Activated naive CD8-positive, alpha-beta T cell treated with anti-CD3 and anti-CD28 coated beads, Interleukin-2, amount 50 U/mL, for 16 hours (primary cell): ENCODE results near the gene C1QTNF1.

ENCODE experiments used
- DNase-seq: peaks from one replicate; pipeline ENCODE4 v3.0.0-alpha.2; 2020; ENCODE audit warnings: low read depth, low spot score

Gene C1QTNF1

GRCh38 chr17:79023886-79024771, at the start of gene C1QTNF1:
Gene C1QTNF1 (plus strand): TSS chr17:79024169. CDS start chr17:79043969, 19,800 bp downstream.
- DNase-seq = no peak

GRCh38 chr17:78974635-78975591, 49.1 kb upstream of the C1QTNF1 start:
- no peak for DNase-seq

- no peak for DNase-seq
Measured at GRCh38 chr17:78976907-78977680, 46.9 kb upstream of the C1QTNF1 start.

DNA sequence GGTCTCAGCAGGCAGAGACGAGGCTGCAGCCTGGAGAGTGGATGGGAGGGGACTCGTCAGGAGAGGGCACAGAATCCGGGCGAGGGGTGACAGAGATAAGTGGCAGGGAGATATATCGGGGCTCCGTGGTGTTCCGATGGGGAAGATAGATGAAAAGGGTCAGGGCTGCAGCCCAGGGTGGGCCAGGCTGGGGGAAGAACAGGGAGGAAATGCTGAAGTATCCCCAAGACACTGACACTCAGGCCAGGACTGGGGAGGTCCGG, 46.4 kb upstream of the C1QTNF1 start:
- DNase-seq = no peak

GRCh38 chr17:78977997-78978973, 45.7 kb upstream of the C1QTNF1 start:
- no peak for DNase-seq

GRCh38 chr17:78979780-78980623, 44.0 kb upstream of the C1QTNF1 start, which contains the start of gene LGALS3BP:
Gene LGALS3BP (minus strand): TSS chr17:78979923. CDS start chr17:78977191, 2,732 bp downstream.
- DNase-seq = no peak

DNA sequence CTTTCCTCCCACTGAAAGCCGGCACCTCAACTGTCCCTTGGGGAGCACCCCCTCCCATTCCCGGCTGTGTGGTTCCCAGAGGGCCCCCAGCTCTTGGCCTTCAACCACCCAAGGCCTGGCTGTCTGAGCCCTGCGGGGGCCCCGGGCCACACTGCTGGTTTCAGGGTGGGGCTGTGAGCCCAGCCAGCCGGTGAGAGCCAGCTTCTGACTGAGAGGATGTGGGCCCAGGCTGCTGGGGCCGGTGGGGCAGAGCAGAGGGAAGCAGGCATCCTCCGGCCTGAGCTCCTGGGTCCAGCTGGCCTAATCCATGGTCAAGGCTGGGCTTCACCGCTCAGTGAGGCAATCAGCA, 43.4 kb upstream of the C1QTNF1 start:
- no peak for DNase-seq

DNA sequence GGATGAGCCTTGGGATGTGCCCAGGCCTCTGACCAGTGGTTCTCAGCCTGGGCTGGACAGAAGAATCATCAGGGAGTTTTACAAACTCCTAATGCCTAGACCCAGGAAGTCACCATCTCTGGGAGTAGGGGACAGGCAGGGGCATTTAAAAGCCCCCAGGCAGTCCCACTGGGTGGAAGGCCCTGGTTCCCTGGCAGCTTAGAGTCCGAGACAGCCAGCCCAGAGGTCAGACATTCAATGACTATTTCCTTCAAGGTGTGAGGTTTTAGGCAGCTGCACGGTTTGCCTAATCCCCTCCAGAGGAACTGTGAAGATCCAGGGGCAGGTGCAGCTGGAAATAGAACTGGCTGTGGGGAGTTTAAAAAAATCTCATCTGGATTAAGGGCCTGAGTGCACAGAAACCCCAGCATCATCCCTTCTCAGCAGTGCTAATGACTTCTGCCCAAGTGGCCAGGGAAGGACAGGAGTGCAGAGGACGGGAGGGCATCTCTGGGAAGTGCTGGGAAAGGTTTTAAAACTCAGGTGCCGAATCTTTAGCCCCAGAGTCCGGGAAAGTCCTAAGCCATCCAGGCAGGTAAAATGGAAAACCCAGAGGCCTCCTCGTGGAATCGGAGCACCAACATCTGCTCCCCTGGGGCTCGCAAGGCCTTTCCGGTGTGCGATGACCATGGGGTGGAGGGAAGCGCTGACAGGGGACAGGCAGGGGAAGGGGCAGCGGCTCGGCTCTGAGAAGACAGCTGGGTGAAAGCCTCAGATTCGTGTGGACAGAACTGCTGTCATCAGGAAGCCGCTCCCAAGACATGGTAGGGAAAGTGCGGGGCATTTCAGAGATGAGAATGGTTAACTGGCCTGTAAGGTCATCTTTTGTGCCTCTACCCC, 42.7 kb upstream of the C1QTNF1 start:
- no peak for DNase-seq

GRCh38 chr17:78985395-78985794, 38.6 kb upstream of the C1QTNF1 start:
- DNase-seq = no peak

- no peak for DNase-seq
Measured at GRCh38 chr17:78986048-78986648, 37.8 kb upstream of the C1QTNF1 start.

DNA sequence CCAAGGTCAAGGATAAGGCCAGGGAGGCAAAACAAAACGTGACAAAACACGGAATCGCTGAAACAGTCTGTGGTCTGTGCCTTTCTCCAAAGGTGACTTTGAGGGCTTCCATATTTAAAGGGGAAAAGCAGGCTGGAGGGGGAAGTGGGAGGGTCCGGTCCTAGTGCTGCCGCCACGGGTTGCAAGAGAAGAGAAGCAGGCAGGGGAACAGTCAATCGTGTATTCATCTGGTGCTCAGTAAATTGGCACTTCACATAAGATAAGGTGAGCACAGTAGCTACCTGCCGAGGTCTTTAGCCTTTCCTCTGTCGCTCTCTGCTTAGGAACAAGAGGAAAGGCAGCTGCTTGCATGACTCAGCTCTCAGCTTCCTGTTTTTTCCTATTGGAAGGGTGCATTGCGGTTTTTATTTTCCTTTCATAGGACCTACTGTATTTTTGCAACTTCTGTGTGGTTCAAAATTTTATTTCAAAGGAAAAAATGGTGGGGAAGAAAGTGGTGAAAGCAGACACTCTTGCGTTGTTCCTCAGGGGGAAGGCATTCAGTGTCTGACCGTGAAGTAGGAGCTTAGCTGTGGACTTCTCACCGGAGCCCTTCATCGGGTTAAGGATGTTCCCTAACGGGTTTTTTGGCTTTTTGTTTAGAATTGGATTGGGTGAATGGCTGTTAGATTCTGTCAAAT, 37.2 kb upstream of the C1QTNF1 start:
- DNase-seq = no peak

- DNase-seq = no peak
Measured at GRCh38 chr17:78988152-78988551, 35.8 kb upstream of the C1QTNF1 start.

- DNase-seq = no peak
Measured at GRCh38 chr17:78990349-78991016, 33.5 kb upstream of the C1QTNF1 start.

GRCh38 chr17:78991017-78991738, 32.8 kb upstream of the C1QTNF1 start:
- DNase-seq = no peak

GRCh38 chr17:78991906-78992532, 31.9 kb upstream of the C1QTNF1 start:
- DNase-seq = no peak
